Mesendoderm (in vitro differentiated cells): Measurements from ENCODE around the gene MPZL2.

ENCODE experiments used
- DNase-seq: peaks from one replicate; pipeline ENCODE4 v3.0.0; 2013
- H2AK5ac ChIP-seq: 2 replicates; pipeline ENCODE4 v1.6.1; 2013; ENCODE audit warnings: low read length, inconsistent platforms
- H2BK120ac ChIP-seq: 2 replicates; pipeline ENCODE4 v1.6.1; 2013; ENCODE audit warnings: low read depth, mild to moderate bottlenecking, low read length, moderate library complexity, mixed read lengths
- H2BK15ac ChIP-seq: replicated peaks from 2 replicates; pipeline ENCODE4 v1.6.1; 2013; ENCODE audit warnings: low read depth, mild to moderate bottlenecking, moderate library complexity
- H2BK5ac ChIP-seq: 2 replicates; pipeline ENCODE4 v1.6.1; 2013; ENCODE audit warnings: low read length, inconsistent platforms
- H3K18ac ChIP-seq: 2 replicates; pipeline ENCODE4 v1.6.1; 2013; ENCODE audit warnings: mild to moderate bottlenecking, low read length, mixed read lengths
- H3K23ac ChIP-seq: one replicate; pipeline ENCODE4 v1.6.1; 2013; ENCODE audit warnings: low read length
- H3K27ac ChIP-seq: 2 replicates; pipeline ENCODE4 v1.5.1; 2013; ENCODE audit warnings: low read depth, mild to moderate bottlenecking, inconsistent platforms, low read length, moderate library complexity
- H3K27me3 ChIP-seq: 2 replicates; pipeline ENCODE4 v1.6.1; 2013; ENCODE audit warnings: low read length, control low read depth, mild to moderate bottlenecking, inconsistent platforms; ENCODE audit not compliant: insufficient read depth, poor library complexity
- H3K36me3 ChIP-seq: 2 replicates; pipeline ENCODE4 v1.6.1; 2013; ENCODE audit warnings: low read length, inconsistent platforms; ENCODE audit not compliant: control insufficient read depth, insufficient read depth
- H3K4ac ChIP-seq: one replicate; pipeline ENCODE4 v1.6.1; 2013; ENCODE audit warnings: low read depth, mild to moderate bottlenecking, low read length, moderate library complexity
- H3K4me1 ChIP-seq: 2 replicates; pipeline ENCODE4 v1.6.1; 2013; ENCODE audit warnings: low read depth, low read length, inconsistent platforms; ENCODE audit not compliant: control insufficient read depth
- H3K4me2 ChIP-seq: 2 replicates; pipeline ENCODE4 v1.6.1; 2013; ENCODE audit warnings: low read length
- H3K4me3 ChIP-seq: 2 replicates; pipeline ENCODE4 v1.5.1; 2013; ENCODE audit warnings: mild to moderate bottlenecking, low read length
- H3K56ac ChIP-seq: one replicate; pipeline ENCODE4 v1.6.1; 2013; ENCODE audit warnings: low read length
- H3K79me1 ChIP-seq: 2 replicates; pipeline ENCODE4 v1.6.1; 2013; ENCODE audit warnings: low read length, inconsistent platforms
- H3K79me2 ChIP-seq: 2 replicates; pipeline ENCODE4 v1.6.1; 2013; ENCODE audit warnings: mild to moderate bottlenecking, low read length; ENCODE audit not compliant: control insufficient read depth, insufficient read depth
- H3K9ac ChIP-seq: 2 replicates; pipeline ENCODE4 v1.6.1; 2013; ENCODE audit warnings: low read length, inconsistent platforms
- H4K5ac ChIP-seq: one replicate; pipeline ENCODE4 v1.6.1; 2013; ENCODE audit warnings: low read length
- H4K8ac ChIP-seq: one replicate; pipeline ENCODE4 v1.6.1; 2013; ENCODE audit warnings: low read depth, mild to moderate bottlenecking, control low read depth, low read length, moderate library complexity
- WGBS: extraction: QIAGEN DNeasy Blood & Tissue Kit; methylation state at CpG from one replicate; pipeline ENCODE4 v1.1.7; 2013; ENCODE audit warnings: low lambda C conversion rate, missing lambda C conversion rate; ENCODE audit not compliant: insufficient coverage; ENCODE audit errors: extremely low coverage; 5-methylcytosine and 5-hydroxymethylcytosine counted together

MPZL2 gene

GRCh38 chr11:118227865-118228785 is 36.0 kb downstream of the MPZL2 start:
- H3K79me1 ChIP-seq = no peaks in the 10 kb centered on the region
- H3K18ac ChIP-seq = no peak overlapping the region
- DNase-seq = no peak
- no peaks in the 10 kb centered on the region for H3K36me3 ChIP-seq
- H4K8ac ChIP-seq = no peak overlapping the region
- H2BK15ac ChIP-seq = no peak overlapping the region
- no peak overlapping the region for H3K56ac ChIP-seq
- H3K27ac ChIP-seq = no peak overlapping the region
- WGBS = no CpG with 5 or more reads among the region's 8 CpGs
- H2AK5ac ChIP-seq = no peak overlapping the region
- H2BK120ac ChIP-seq = no peak overlapping the region
- H2BK5ac ChIP-seq = no peak overlapping the region
- no peaks in the 10 kb centered on the region for H3K79me2 ChIP-seq
- H3K4me2 ChIP-seq = no peak overlapping the region
- H3K23ac ChIP-seq = no peak overlapping the region
- H3K4me3 ChIP-seq = no peak overlapping the region
- no peaks in the 10 kb centered on the region for H3K27me3 ChIP-seq
- no peaks in the 10 kb centered on the region for H3K4me1 ChIP-seq
- no peak overlapping the region for H4K5ac ChIP-seq
- no peak overlapping the region for H3K9ac ChIP-seq
- H3K4ac ChIP-seq = no peak overlapping the region

- Histone ChIP-seq H4K8ac (no peak overlapping the region), H3K27me3 (no peaks in the 10 kb centered on the region), H3K9ac (no peak overlapping the region), H3K4me1 (no peaks in the 10 kb centered on the region), H3K4ac (no peak overlapping the region), H2AK5ac (no peak overlapping the region), H2BK15ac (no peak overlapping the region), H3K4me3 (no peak overlapping the region), H3K79me2 (no peaks in the 10 kb centered on the region), H3K23ac (no peak overlapping the region), H3K18ac (no peak overlapping the region), H2BK120ac (no peak overlapping the region), H3K56ac (no peak overlapping the region), H3K36me3 (no peaks in the 10 kb centered on the region), H4K5ac (no peak overlapping the region), H3K79me1 (no peaks in the 10 kb centered on the region), H3K27ac (no peak overlapping the region), H3K4me2 (no peak overlapping the region), H2BK5ac (no peak overlapping the region)
- no CpG with 5 or more reads among the region's 2 CpGs for WGBS
- no peak for DNase-seq
These were observed 37.3 kb downstream of the MPZL2 start for GRCh38 chr11:118226781-118227180.

- no peak for DNase-seq
- Histone ChIP-seq H3K18ac (no peak overlapping the region), H2BK5ac (no peak overlapping the region), H2BK120ac (no peak overlapping the region), H3K4ac (no peak overlapping the region), H2AK5ac (no peak overlapping the region), H3K4me2 (no peak overlapping the region), H4K8ac (no peak overlapping the region), H3K4me1 (no peaks in the 10 kb centered on the region), H3K4me3 (no peak overlapping the region), H3K56ac (no peak overlapping the region), H3K9ac (no peak overlapping the region), H3K27ac (no peak overlapping the region), H3K23ac (no peak overlapping the region), H4K5ac (no peak overlapping the region), H3K27me3 (no peaks in the 10 kb centered on the region), H3K79me1 (no peaks in the 10 kb centered on the region), H3K36me3 (no peaks in the 10 kb centered on the region), H3K79me2 (no peaks in the 10 kb centered on the region), H2BK15ac (no peak overlapping the region)
- no CpG with 5 or more reads among the region's 7 CpGs for WGBS
These were observed 37.8 kb downstream of the MPZL2 start for GRCh38 chr11:118226296-118226695.

- no CpG with 5 or more reads among the region's 6 CpGs for WGBS
- Histone ChIP-seq H3K4me3 (no peak within 1 kb of the TSS), H3K27ac (no peak within 1 kb of the TSS), H3K56ac (no peak within 1 kb of the TSS), H4K8ac (no peak within 1 kb of the TSS), H3K4me1 (no peaks in the 10 kb centered on the region), H3K79me1 (no peaks in the 10 kb centered on the region), H3K4me2 (no peak within 1 kb of the TSS), H3K4ac (no peak within 1 kb of the TSS), H3K18ac (no peak within 1 kb of the TSS), H4K5ac (no peak within 1 kb of the TSS), H2BK120ac (no peak within 1 kb of the TSS), H2BK15ac (no peak within 1 kb of the TSS), H2BK5ac (no peak within 1 kb of the TSS), H3K79me2 (no peaks in the 10 kb centered on the region), H3K23ac (no peak within 1 kb of the TSS), H3K9ac (no peak within 1 kb of the TSS), H3K36me3 (no peaks in the 10 kb centered on the region), H2AK5ac (no peak within 1 kb of the TSS), H3K27me3 (no peaks in the 10 kb centered on the region)
- DNase-seq = no peak
These were observed 39.4 kb downstream of the MPZL2 start, which contains the start of gene JAML for GRCh38 chr11:118224511-118225188. Gene JAML, minus strand, starts transcription at chr11:118225011. Its CDS starts 10,145 bp downstream, at chr11:118214866.

- Histone ChIP-seq H4K8ac (no peak overlapping the region), H3K79me1 (no peaks in the 10 kb centered on the region), H3K4me2 (no peak overlapping the region), H2BK15ac (no peak overlapping the region), H3K79me2 (no peaks in the 10 kb centered on the region), H3K4me3 (no peak overlapping the region), H2BK5ac (no peak overlapping the region), H3K27ac (no peak overlapping the region), H3K4ac (no peak overlapping the region), H2BK120ac (no peak overlapping the region), H4K5ac (no peak overlapping the region), H3K4me1 (no peaks in the 10 kb centered on the region), H3K56ac (no peak overlapping the region), H3K23ac (no peak overlapping the region), H3K27me3 (no peaks in the 10 kb centered on the region), H3K18ac (no peak overlapping the region), H3K36me3 (no peaks in the 10 kb centered on the region), H3K9ac (no peak overlapping the region), H2AK5ac (no peak overlapping the region)
- DNase-seq = no peak
- WGBS = no CpG with 5 or more reads among the region's 6 CpGs
These were observed 40.1 kb downstream of the MPZL2 start for GRCh38 chr11:118223992-118224391.
